GM12801 (cell line): ENCODE measurements around the gene ARHGAP6.

ENCODE experiments used
- TF ChIP-seq, protein P1 (sequence below): IDR thresholded peaks from one replicate; pipeline ENCODE4 v1.5.1; 2011; ENCODE audit warnings: control low read depth; ENCODE audit not compliant: insufficient read length; ENCODE audit errors: extremely low read depth

ARHGAP6 gene

GRCh38 chrX:11334165-11334564 lies 331.6 kb downstream of the ARHGAP6 start:
- TF ChIP-seq, protein P1, sequence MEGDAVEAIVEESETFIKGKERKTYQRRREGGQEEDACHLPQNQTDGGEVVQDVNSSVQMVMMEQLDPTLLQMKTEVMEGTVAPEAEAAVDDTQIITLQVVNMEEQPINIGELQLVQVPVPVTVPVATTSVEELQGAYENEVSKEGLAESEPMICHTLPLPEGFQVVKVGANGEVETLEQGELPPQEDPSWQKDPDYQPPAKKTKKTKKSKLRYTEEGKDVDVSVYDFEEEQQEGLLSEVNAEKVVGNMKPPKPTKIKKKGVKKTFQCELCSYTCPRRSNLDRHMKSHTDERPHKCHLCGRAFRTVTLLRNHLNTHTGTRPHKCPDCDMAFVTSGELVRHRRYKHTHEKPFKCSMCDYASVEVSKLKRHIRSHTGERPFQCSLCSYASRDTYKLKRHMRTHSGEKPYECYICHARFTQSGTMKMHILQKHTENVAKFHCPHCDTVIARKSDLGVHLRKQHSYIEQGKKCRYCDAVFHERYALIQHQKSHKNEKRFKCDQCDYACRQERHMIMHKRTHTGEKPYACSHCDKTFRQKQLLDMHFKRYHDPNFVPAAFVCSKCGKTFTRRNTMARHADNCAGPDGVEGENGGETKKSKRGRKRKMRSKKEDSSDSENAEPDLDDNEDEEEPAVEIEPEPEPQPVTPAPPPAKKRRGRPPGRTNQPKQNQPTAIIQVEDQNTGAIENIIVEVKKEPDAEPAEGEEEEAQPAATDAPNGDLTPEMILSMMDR: no peak

DNA sequence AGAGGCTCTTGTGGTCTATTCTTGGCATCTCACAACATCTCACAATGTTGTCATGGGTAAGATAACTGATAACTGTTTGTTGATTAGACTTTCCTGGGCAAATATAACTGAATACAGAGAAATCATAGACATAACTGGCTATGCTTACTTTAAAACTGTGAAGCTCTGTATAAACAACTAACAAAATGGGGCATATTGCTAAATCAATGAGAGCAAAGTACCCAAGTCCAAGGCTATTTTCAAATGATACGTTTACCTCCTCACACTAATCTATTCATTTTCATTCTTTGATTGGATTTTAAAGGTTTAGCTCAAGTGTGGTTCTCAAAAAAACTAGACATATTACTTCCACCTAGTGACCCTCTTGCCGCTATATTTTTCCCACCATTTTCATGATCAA lies 333.9 kb downstream of the ARHGAP6 start:
- TF ChIP-seq, protein P1: no peak

DNA sequence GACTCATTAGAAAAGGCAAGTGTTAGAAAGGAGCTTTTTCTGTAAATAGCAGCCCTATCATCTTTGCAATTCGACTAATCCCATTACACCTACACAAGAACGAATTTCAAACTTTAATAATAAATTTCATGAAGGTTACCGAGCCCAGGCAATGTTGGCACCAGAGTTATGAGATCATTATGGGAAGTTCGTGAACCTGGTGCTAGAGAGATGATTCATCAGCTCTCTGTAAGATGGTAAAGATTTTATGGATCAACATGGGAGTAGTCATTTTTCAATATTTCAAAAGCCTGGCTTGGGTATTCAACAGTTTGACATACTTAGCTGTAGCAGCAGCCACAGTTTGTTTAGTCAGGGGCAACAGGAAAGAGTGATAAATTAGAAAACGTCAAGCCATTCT lies 336.7 kb downstream of the ARHGAP6 start:
- TF ChIP-seq, protein P1: no peak

GRCh38 chrX:11328134-11328533 lies 337.6 kb downstream of the ARHGAP6 start:
- TF ChIP-seq, protein P1: no peak

GRCh38 chrX:11321986-11322385 lies 343.7 kb downstream of the ARHGAP6 start:
- TF ChIP-seq, protein P1: no peak

DNA sequence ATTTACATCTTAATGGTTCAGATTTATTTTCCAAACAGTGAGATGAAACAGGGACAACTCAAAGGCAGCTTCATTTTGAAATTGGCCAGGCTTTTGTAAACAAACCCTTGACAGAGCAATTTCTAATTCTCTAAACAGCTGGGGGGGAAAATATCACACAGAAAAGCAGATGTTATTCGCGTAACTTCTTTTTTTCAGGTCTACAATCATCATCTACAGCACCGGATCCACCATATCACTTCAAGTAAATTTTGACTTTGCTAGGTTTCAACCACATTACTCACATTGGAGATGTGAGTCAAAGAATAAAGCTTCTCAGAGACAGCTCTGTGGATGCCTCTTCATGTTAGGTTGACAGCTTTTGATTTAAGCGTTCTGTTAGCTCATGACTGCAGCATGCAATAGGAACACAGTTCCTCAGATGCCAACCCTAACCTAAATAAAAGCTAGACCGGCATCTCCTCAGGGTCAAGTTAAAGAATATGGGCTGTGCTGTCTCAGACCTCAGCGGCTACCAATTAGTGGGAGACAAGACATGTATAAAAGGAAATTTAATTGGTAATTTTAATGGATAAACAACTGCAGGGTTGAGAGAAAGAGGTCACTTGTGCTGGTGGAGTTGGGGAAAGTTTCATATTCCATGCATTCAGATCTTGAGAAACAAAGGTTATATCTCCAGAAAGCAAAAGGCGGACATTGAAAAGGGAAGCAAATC lies 345.8 kb downstream of the ARHGAP6 start:
- TF ChIP-seq, protein P1: no peak

DNA sequence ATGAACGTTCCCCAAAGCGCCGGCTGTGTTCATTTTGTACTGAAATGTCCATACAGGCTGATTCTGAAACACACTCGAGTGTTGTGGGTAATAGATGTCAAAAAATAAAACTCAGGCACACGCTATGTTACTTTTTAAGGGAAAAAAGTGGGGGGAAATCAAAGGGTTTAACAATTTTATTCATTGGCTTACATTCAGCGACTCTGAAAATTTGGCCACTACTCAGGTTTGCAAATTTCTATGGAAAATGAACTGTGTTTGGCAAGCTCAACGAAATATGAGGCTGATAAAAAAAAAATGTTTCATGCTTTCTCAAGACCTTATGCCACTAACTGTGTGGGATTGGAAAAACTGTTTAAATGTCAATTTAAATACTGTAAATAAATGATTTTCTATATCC lies 354.0 kb downstream of the ARHGAP6 start:
- TF ChIP-seq, protein P1: no peak
